HG02623 (cell line): ENCODE measurements around the gene RGL1.

Source experiments
- ATAC-seq: cut with Tn5 transposase; IDR thresholded peaks from one replicate; pipeline ENCODE4 v1.9.1; 2021; ENCODE audit warnings: moderate library complexity; ENCODE audit not compliant: unreplicated experiment

The RGL1 gene

DNA sequence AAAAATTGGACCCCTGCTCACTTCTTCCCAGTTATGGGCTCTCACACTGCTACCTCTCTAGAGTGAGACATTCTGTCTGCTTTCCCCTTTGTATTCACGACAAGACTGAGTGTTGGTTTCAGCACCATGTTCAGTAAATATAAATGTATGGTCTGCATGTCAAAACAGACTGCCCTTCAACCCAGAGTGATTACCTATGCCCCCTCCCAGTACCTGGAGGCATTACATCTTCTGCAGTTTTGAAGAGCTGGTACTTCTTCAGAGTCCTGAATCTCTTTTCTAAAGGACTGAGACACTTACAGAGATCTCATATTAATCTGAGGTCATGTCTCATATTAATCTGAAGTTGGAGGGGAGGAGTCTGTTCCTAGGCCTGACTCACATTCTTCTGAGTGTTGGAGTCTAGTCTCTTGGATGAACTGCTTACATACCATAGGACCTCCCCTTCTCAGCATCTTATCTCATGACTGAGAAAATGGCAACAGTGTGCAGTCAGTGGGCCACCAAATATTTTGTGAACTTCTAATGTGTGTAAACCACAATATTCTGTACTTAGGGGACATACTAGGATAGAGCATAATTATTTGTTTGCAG lies 80.3 kb downstream of the RGL1 start:
- ATAC-seq, result no peak

DNA sequence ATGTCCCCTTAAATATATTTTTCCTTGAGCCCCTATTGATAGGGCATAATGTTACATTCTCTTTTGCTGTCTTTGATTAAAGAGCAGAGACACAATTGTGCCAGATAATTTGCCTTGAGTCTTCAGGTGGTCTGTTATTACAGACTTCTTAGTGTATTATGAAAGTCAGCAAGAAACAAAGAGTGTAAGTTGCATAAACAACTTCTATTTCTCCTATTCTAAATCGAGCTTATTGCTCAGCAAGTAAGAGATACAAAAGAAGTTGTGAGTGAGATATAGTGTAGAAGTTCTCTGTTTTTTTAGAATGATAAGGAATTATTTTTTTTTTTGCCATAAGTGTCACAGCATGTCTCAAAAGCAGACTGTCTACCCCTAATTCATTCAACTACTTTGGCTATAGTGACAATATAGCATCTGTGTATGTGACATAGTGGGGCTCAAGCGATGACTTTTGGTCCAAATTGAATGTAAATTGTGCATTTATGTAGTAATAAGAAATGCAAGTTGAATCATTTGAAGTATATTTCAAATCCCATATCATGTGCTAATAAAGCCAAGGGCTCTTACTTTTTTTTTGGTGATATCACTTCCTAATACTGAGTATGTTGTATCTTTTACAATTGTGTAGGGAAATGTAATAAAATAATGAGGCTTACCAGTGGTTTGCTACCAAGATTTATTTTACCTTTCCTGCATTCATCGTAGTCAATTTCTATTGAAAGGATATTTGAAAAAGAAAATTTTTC lies 81.3 kb downstream of the RGL1 start:
- no peak for ATAC-seq

DNA sequence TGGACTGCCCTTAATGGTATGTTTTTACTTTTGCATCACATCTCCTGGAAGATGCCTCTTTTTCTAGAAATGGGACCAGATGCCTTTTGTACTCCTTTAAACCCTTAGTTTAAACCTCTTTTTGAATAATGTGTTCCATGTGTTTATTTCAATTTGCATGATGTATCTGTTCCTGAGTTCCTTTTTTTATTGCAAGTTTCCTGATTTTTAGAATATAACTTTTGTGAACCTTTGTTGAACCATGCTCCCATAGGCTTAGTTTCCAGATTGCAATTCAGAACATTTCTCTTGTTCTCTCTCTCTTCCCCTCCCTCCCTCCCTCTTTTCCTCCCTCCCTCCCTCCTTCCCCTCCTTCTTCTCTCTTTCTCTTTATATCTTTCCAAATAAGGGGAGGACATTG lies 81.9 kb downstream of the RGL1 start:
- ATAC-seq, result no peak

DNA sequence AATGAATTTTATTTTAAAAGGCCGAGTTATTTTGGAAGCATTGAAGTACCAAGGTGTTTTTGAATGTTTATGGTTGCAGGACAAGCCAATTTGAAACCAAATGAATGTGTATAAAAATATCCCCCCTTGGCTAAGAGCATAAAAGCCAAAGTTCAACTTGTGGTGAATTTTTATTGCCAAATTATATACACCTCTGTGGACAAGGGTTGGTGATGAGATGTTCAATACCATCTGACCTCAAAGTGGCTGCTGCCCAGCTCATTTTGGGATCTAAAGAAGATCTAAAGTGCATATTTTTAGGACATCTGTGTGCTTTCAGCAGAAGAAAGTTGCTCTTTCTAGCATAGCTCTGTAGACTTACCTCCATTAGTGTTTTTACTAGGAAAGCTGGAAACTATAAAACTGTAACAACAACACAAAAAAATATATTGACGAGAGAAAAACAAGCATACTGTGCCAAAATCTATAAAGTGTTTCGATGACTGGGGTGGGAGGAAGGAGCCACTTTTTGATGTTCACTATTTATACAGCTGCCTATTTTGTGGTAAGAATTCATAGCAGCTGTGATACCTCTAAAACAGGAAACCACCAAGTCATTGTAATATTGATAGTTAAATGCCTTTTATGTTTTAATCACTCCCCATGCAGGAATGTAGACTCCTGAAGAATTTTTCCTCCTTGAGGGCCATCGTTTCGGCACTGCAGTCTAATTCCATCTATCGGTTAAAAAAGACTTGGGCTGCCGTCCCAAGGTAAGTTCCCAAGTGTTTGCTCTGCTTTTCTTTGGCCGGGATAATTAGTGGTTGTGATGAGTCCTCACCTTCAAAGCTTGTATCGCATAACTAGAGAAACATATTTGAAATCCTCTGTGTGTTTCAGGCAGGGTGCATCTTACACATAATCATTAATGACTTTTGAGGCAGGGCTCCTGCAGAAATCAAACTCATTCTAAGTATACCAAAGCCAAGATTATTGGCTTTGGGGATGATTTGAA lies 83.2 kb downstream of the RGL1 start:
- ATAC-seq, result no peak

DNA sequence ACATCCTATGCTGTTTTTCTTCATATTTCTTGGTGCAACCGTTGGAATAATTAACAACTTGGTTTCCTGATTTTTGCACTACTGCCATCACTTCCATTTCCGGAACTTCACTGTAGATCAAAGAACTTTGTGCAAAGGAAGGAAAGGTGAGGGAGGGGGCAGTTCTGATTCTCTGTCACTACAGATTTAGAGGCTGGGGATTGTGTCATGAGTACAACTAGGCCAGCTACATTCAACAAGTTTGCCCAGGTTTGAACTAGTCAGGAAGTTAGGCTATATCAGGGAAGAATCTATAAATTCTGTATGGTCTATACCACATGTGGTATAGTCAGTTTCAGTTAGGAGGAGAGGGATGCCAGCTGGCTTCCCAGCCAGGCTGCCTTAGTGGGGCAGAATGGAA lies 84.2 kb downstream of the RGL1 start:
- no peak for ATAC-seq

DNA sequence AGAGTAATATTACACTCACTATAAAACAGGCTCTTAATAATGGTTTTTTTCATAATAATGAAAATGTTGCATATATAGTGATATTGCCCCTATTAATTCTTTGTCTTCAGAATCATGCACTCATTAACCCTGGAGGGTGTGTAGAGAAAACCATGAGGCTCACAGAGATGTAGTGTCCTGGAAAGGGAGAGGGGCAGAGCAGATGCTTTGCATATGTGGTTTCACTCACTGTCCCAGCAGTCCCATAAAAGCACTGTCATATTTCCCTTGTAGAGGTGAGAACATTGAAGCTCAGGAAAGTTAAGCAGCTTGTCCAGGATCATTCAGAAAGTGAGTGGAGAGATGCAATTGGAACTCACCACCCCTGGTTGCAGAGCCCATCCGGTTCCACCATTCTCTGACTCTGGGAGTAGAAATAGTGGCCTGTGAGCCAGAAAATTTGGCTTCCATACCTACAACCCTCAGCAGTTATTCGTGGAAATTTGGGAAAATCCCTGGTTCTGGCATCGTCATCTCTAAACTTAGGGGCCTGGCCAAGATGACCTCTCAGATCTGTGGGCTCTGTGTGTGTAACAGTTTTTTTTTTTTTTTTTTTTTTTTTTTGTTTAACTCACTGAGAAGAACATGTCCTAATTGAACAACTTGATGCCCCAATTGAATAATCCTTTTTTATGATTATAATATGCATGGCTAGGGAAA lies 86.4 kb downstream of the RGL1 start:
- peak; percentile 82 for ATAC-seq

DNA sequence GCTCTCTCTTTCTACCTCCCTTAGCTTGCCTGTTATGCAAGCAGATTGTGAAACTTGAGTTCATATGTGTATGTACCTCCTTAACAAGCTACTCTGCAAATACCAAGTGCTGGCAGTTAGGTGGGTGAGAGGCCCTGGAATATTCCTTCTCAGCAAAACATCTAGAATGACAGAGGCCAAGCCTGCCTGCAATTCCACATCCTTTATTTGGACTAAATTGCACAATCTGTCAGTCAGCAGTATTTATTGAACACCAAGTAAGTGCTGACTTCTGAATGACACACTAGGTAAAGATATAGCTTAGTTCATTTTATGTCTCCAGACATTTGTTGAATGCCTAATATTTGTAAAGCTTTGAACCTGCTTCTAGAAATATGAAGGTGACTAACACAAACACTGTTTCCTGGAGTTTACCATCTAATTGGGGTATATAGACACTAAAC lies 87.5 kb downstream of the RGL1 start:
- ATAC-seq, result no peak

DNA sequence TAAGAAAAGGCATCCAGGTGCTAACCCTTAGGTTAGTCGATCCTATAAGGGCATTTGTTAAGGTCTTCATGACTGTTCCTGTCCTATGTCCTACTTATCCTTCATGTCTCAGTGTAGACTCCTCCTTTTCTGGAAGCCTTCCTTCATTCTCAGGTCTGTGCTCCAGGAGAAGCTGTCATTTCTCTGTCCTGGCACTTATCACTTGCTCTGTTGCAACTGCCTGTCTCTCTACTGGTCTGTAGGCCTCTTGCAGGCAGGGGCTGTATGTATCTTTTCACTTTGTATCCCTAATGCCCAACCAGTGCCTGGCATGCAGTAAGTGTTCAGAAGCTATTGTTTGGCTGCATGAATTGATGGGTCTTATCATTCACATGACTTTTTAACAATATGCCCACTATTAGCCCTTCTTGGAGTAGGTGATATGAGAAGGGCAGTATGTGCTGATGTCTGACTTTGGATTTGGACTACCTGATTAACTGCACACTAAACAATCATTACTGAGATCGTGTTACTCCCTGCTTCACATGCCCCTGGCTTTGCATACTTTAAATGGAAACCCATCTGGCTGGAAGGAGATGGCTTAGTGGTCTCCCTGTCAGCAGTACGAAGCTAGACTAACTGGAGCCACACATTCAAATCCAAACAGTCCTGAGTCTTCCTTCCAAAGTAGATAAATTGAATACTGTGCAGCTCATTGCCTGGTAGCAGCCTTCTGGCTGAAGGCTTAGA lies 88.8 kb downstream of the RGL1 start:
- ATAC-seq, result no peak

DNA sequence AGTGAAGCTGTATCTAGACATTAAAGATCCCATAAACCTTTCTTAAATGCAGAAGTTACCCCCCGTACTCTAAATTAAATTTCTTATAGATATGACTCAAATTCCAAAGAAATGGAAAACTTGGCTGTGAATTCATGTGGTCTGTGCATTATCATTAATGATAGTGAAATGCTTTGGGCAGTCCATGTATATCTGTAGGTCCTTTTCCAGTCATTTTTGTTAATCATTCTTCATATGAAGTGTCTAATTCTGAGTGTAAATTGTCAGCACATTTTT lies 89.3 kb downstream of the RGL1 start:
- no peak for ATAC-seq

DNA sequence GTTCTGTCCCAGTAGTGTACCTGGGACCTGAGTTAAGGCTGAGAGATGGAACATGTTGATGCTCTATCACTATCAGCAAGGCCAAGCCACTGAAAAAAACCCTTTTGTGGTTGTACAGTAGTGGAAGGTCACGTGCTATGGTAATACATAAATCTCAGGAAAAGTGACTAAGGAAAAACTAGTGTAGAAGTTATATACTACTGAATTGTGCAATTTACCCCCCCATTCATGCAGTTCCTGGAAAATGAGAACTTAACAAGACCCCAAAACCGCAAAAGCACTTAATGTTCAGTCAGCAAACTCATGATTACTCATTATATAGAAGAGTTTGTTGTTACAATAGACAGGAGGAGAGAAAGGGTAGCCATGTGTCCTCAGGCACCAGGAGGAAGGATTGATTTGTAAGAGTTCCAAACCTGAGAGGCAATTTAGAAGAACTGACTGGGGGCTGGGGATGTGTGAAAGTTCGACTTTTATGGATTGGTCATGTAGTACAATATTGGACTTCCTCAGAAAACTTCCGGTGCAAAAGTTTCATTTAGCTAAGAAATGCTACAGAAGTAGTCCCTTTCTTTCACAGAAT lies 91.6 kb downstream of the RGL1 start:
- no peak for ATAC-seq

DNA sequence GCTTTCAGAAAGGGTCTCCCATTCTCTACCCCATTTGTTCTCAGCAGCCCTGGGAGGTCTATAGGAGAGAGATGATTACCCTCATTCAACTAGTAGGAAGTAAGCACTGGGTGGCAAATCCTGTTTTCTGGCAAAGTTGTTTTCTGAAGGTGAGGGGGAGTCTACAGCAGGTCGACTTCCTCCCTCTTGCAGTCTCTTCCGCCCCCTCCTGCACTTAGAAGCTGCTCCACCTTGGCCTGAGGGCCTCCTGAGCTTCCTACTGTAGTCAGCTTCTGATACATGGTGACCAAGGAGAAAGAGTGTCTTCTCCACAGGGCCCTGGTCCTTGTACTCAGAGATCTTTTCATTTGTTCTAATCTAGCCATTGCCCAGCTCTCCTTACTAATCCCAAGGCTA lies 93.1 kb downstream of the RGL1 start:
- ATAC-seq, result peak; percentile 28

DNA sequence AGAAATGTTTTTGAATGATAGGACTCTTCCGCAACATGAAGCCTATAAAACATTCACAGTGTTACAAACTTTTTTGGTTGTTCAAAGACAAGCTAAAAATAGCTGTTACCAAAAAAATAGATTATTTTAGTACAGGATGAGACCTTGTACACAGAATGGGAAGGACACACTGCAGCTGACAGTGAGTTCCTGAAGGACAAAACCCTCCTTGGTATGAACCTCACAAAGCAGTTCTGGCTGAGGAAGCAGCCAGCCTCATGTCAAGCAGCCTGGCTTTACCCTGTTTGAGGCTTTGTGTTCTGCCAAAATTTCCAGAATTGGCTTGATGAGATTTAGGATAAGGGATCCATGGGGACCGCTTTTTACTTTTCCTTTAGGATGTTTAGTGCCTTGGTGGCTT lies 93.7 kb downstream of the RGL1 start:
- ATAC-seq, result no peak

DNA sequence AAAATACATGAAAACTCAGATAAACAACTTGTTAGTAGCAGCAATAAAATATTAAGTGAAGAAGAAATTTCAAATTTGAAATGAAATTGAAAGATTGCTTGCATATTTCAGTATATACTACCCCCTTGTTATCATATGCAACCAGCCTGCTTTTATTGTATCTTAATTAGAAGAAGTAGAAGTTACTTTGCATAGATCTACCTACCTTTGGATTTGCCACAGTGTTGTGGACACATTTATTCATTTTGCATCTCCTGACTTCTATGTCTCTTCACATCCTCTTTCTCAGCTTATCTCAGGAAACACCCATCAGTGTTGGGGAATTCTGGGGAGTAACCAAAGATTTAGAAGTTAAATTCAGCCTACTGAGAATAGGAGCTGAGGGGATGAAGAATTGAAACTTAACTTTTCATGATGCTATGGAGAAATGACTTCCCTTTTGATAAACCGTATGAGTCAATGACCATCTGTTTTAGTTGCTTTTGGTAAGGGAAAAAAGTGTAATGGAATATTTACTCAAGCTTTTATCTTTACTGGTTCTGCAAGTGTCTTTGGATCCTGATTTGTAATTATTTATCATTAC lies 96.9 kb downstream of the RGL1 start:
- no peak for ATAC-seq

DNA sequence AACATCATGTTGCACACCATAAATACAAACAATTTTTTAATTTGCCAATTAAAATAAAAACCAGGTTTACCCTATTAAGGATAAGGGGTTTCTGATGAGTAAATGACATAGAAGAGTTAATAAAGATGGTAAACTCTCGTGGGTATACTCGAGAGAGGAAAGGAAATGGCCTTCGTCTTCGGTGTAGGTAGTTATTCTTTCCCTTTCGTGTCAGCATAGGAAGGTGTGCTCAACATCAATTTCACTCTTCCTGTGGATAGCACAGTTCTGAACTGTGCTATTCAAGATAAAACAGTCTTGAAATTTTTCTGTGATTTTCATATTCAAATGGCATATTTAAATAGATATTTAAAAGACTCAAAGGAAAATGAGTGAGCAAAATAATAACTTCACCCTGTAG lies 98.2 kb downstream of the RGL1 start:
- peak; percentile 46 for ATAC-seq

DNA sequence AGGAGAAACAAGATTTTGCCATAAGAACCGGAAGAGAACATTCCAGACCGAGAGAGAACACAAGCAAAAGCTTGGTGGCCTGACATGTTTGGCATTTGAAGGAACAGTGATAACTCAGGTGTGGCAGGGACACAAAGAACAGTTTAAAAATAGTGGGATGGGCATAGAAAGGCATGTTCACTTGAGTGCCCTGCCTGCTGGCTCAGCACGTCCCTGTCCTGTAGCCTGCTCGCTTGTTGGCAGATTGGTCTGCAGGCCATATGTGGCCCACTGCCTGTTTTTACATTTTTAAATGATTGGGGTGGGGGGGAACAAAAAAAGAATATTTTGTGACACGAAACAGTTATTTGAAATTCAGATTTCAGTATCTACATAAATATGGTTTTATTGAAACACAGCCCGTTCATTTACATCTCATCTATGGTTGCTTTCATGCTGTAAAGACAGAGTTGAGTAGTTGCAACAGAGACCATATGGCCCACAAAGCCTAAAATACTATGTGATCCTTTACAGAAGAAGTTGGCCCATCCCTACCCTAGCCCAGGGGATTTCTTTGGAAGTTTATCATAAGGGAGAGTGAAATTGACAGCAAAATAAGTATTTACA lies 100.7 kb downstream of the RGL1 start:
- no peak for ATAC-seq

DNA sequence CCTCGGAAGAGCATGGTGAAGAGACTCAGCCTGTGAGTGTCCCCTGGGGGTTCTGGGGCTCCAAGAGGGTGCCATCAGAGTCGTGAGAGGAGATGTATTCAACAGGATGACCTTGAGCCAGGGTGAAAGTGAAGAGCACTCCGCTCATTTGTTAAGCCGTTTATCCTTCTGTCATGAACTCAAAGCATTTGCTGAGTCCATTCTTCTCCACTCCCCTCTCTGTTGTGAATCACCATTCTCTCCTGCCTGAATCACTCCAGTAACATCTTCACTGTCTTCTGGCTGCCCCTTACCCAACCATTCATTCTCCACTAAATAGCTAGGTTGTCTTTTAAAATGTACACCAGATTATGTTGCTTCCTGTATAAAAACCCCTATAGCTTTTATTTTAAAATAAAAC lies 102.2 kb downstream of the RGL1 start:
- no peak for ATAC-seq

DNA sequence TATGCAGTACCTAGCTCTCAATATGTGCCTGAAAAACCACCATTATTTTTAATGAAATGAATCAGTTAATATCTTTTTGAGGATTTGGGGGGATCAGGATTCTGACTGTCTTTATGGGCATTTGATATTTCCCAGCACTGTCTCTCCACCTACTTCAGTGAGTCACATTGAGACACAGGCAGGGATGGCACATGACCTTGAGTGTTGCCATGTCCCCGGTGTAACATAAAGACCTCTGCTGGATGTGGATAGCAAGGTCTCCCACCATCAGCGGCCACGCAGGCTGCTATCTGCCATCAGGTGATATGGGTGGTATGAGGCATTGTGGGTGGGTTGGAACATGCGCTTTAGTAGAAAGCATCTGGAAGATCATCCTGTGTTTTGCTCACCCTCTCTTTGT lies 103.2 kb downstream of the RGL1 start:
- ATAC-seq, result no peak

DNA sequence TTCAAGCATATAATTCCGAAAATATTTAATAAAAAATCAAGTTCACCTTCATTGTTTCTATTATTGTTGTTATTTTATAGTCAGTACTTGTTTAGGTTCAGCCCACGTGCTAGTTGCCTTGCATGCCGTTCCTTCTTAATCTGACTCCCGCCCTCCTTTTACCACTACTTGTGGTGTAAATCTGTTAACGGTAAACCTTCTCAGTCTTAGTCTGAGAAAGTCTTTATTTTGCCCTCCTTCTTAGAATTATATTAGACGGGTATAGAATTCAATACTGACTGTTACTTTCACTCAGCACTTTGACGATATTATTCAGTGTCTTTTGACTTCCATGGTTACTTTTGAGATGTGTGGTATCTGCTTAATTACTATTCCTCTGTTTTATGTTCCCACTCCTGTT lies 104.8 kb downstream of the RGL1 start:
- ATAC-seq, result no peak

DNA sequence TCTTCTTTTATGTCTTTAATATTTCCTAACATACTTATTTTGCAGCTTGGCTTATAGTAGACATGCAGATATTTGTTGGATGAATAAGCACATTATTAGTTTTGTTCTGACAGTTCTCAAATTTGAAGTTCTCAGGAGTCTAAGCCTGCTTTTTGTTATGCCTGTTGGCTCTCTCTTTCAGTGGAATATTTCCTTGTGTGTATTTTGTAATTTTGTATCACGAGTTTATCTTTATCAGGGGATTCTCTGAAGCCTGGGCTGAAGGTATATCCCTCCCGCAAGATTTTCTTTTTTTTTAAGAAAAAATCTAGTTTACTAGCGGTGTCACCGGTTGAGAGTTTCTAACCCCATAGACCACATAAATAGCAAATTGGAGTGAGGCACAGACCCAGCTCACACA lies 105.9 kb downstream of the RGL1 start:
- peak; percentile 30 for ATAC-seq

DNA sequence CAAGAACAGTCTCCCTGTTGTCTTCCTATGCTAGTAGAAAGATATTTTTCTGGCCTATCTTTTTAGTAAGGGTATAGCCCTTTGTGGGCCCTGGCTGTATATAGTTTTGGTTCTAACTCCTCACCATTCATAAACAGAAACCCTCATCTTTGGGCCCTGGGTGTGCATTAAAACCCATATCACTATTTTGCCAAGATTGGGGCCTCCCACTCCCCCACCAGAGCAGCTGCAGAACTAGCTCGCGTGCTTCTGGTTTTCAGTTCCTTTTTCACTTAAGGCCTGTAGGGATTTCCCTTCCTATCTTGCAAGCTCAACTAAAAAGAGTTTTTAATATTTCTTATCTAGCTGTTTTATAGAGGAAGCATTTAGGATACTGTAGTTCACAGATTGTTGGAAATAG lies 106.4 kb downstream of the RGL1 start:
- ATAC-seq, result peak; percentile 63
